Measurements from ENCODE around the gene PARD3.

- TF ChIP-seq POLR2A (IDR thresholded peaks at IDR 0.05; ENCODE audit: low read depth, low read length) (no peak), CTCF (IDR thresholded peaks at IDR 0.05; ENCODE audit: extremely low read depth in 1 of 2, insufficient read depth in 1 of 2, low read depth in 1 of 2, low read length in 2 of 2) (no peak), POLR2AphosphoS5 (IDR thresholded peaks at IDR 0.05; ENCODE audit: insufficient read depth, low read depth, low read length) (no peak), JUN (IDR thresholded peaks at IDR 0.05; ENCODE audit: borderline replicate concordance, insufficient read depth, insufficient read length, low read depth) (no peak), EZH2 (IDR thresholded peaks at IDR 0.05; ENCODE audit: borderline replicate concordance, low read depth, low read length, severe bottlenecking) (no peak)
- TF ChIP-seq, protein P1, sequence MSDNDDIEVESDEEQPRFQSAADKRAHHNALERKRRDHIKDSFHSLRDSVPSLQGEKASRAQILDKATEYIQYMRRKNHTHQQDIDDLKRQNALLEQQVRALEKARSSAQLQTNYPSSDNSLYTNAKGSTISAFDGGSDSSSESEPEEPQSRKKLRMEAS (IDR thresholded peaks at IDR 0.05; ENCODE audit: insufficient read depth, insufficient read length) = no peak
These were observed 353.0 kb downstream of the PARD3 start for GRCh38 chr10:34462056-34462455.
